DOHH2 (cell line): ENCODE measurements around the gene CDK5RAP2.

ENCODE experiments used
- CTCF ChIP-seq: fragments of 200-600 bp; sonication (generic); IDR thresholded peaks from one replicate; pipeline ENCODE4 v1.5.1; 2014; ENCODE audit warnings: antibody characterized with exemption, mild to moderate bottlenecking, low read depth, low read length; ENCODE audit not compliant: poor library complexity, severe bottlenecking
- EZH2phosphoT487 ChIP-seq: fragments of 200-600 bp; sonication (generic); IDR thresholded peaks from 2 replicates; pipeline ENCODE4 v1.6.1; 2017; ENCODE audit warnings: borderline replicate concordance, mild to moderate bottlenecking, antibody characterized with exemption, low read length, moderate library complexity, mixed read lengths

GRCh38 chr9:120564589-120564988 lies 15.4 kb downstream of the CDK5RAP2 start:
- TF ChIP-seq CTCF, result no peak
- TF ChIP-seq EZH2phosphoT487, result no peak
